GM19467 (cell line): ENCODE data around the gene SPOUT1.

Experiments
- ATAC-seq: cut with Tn5 transposase; IDR thresholded peaks from one replicate; pipeline ENCODE4 v1.9.1; 2021; ENCODE audit warnings: mild to moderate bottlenecking, moderate library complexity; ENCODE audit not compliant: unreplicated experiment

The SPOUT1 gene

GRCh38 chr9:128773049-128773448, 56.5 kb downstream of the SPOUT1 start:
- no peak for ATAC-seq

DNA sequence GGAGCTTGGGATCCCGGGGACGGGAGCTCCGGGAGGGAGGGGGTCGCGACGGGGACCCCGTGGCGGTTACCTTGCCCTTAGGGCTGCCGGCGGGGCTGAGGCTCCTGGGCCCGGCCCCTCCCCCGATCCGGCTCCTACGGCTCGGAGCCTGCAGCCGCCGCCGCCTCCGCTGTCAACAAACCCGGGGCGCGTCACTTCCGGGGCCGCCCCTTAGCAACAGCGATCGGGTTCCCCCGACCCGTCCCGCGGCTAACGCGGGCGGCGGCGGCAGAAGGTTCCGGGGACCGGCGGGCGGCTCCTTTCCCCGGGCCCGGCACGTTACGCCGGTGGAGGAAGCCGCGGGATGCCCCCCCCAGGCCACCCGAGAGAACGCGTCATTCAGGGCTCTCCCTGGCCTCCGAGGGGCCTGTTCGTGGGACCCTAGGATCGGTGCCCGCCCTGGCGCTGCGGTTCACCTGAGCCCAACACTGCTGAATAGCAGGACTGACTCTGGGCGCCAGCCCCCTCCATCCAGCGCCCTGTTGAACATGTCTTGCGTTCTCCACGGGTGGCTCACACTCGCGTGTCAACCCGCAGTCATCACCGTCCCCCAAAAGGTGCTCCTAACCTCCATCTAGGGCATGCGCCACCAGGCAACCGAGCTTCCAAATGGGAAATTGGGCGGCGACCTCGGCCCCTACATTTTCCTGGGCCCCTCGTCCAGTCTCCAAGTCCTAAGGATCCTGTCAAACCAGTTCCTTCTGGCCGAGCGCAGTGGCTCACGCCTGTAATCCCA, 57.7 kb downstream of the SPOUT1 start, which contains the start of gene ZER1:
Gene ZER1, minus strand, starts transcription at position 183 of the 775 bp plus-strand sequence. CDS start 16,362 bp downstream, outside the sequence.
- peak; percentile 87 for ATAC-seq

GRCh38 chr9:128771094-128771721, 58.4 kb downstream of the SPOUT1 start:
- peak; percentile 11 for ATAC-seq

DNA sequence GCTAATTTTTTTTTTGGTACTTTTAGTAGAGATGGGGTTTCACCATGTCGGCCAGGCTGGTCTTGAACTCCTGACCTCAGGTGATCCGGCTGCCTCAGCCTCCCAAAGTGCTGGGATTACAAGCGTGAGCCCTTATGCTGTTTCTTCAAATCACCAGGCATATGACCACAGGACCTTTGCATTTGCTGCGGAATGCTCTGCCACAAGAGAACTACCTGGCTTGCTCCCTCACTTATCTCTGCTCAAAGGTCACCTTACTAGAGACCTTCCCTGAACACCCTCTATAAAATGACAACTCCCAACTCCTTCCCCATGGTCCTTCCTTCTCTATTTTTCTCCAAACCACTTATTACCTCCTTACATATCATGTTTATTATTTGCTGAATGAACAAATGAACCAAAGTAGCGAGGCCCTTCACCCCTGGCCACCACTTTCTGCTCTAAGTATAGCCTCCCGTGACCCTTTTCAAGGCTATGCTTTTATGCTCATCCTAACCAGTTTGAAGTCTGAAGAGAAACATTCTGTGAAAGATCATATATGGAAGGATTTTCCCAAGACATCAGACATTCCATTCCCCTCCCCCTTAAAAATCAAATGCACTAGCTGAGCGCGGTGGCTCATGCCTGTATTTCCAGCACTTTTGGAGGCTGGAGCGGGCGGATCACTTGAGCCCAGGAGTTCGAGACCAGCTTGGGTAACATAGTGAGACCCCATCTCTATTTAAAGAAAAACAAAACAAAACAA, 59.1 kb downstream of the SPOUT1 start:
- ATAC-seq, result no peak
